Activated CD4-positive, CD25-positive, alpha-beta regulatory T cell treated with anti-CD3 and anti-CD28 coated beads, Interleukin-2, amount 50 U/mL, for 16 hours (primary cell): ENCODE results near the gene MARCHF10.

Experiments
- DNase-seq: peaks from one replicate; pipeline ENCODE4 v3.0.0-alpha.2; 2020; ENCODE audit warnings: low read depth, low spot score

The MARCHF10 gene

DNA sequence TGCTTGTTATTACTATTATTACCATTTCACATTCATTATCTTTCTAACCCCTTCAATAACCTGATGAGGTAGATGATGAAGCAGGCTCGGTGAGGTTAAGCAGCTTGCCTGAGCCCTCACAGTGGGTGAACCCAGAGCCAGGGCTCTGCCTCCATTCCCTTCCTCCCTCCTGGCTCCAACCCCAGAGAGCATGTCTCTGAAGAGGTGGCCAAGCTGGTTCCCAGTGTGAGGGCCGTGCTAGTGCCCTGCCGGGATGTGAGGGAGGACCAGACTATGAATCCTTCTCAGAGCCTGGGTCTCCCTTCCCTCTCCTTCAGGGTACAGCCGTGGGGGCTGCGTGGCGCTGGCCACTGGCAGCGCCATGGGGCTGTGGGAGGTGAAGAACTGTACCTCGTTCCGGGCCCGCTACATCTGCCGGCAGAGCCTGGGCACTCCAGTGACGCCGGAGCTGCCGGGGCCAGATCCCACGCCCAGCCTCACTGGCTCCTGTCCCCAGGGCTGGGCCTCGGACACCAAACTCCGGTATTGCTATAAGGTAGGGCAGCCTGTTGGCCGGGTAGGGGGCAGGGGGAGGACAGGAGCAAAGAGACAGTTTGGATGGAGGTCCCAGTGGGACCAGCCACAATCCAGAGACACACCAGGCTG is 131.0 kb downstream of the MARCHF10 start:
- no peak for DNase-seq

DNA sequence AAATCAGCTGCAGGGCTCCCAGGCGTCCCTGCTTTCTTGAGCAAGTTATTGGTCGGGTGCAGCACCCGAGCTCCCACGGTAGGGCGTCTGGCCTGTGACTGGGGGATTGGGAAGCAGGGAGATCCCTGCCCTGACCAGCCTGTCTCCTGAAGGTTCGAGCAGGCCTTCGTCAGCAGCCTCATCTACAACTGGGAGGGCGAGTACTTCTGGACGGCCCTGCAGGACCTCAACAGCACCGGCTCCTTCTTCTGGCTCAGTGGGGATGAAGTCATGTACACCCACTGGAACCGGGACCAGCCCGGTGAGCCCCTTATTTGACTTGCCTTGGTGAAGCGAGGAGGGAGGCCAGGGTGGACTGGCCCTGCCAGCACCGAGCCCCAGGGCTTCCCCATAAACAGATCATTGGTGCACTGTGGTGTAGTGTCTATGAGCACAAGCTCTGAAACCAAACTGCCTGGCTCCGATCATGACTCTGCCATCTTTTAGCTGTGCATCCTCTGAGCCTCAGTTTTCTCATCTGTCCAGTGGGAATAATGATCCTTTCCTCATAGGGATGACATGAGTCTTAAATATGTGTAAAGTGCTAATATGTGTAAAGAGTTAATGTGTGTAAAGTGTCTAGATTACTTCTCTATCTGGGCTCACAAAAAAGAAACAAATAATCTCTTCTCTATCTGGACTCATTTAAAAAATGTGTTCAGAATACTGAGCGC is 131.7 kb downstream of the MARCHF10 start:
- no peak for DNase-seq

DNA sequence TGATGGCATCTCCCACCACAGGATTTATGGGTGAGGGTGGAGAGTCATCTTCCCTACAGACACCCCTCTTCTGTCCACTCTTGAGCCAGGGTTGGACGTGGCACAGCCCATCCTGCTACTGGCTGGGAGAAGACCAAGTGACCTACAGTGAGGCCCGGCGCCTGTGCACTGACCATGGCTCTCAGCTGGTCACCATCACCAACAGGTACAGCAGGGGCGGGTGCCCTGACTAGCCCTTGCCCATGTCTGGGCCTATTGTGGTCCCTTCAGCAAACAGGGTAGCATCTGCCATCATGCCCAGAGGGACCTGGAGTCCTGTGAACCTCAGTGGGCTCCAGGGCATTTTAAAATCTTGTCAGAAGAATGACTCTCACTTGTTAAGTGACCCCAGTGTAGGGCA is 132.4 kb downstream of the MARCHF10 start:
- no peak for DNase-seq

DNA sequence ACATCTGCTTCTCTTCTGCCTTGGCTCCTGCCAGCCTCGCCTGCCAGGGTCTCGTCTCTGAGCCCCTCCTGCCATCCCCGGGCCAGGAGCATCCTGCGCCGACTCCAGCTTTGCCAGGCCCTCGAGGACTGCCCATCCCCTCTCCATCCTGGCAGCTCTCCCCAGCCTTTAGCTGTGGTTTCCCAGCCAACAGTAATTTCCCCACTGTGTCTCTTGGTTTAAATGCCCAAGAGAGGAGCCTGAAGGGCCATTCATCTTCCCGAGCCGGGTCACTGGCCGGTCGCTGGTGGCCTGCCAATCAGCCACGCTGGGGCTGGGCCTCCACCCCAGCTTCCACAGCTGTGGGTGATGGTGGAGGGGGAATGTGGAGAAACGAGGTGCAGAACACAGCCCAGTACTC is 132.9 kb downstream of the MARCHF10 start:
- no peak for DNase-seq

DNA sequence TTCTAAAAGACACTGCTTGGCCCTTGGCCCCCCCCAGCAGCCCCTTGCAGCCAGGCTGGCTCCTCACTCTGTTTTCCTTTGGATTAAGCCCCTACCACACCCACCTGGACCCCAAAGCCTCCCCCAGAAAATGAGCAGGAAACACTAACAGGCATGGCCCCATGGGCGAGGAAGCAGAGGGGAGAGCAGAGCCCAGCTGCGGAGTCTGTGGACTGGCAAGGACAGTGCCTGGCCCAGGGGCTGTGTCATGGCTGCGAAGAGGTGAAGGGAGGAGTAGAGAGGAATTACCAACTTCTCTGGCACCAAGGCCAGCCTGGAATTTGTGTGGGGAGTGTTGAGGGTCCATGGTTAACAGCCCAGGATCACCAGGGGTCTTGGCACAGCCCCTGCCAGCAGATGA is 133.3 kb downstream of the MARCHF10 start:
- DNase-seq = no peak

DNA sequence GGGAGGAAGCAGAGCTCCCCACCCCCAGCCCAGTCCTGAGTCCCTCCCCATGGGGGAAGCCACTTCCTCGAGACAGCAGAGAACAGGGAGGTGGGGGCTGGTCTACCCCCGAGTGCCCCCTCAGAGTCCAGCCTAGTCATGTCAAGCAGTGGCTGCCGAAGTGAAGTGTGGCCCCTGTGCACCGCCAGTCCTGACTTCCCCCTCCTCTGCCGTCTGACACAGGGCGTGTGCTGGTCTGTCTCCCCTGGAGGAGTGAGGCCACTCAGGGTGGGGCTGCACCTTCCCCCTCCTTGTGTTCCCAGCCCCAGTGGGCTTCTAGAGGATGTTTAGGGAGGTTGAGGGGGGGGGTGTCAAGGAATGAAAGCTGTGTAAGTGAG is 133.8 kb downstream of the MARCHF10 start:
- DNase-seq = no peak

DNA sequence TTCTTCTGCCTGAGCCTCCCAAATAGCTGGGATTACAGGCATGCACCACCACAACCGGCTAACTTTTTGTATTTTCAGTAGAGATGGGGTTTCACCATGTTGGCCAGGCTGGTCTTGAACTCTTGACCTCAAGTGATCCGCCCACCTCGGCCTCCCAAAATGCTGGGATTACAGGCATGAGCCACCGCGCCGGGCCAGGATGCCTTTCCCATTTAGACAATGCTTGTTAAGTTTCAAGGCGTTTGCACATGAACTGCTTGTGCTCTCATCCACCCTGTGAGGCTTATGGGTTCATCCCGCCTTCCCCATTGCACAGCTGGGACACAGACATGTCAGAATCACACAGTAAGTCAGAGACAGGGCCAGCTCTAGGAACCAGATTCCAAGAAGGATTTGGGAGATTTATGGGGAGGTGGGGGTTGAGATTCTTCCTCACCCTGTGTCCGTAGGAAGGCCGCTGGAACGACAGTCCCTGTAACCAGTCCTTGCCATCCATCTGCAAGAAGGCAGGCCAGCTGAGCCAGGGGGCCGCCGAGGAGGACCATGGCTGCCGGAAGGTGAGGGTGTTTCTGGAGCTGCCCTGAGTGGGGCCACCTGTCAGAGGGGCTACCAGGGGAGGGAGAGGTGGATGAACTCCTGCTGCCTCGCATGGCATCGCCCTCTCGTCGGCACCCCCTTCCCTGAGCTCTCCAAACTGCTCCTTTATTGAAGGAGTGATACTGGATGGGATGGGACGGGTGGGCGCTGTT is 134.3 kb downstream of the MARCHF10 start:
- DNase-seq = no peak

DNA sequence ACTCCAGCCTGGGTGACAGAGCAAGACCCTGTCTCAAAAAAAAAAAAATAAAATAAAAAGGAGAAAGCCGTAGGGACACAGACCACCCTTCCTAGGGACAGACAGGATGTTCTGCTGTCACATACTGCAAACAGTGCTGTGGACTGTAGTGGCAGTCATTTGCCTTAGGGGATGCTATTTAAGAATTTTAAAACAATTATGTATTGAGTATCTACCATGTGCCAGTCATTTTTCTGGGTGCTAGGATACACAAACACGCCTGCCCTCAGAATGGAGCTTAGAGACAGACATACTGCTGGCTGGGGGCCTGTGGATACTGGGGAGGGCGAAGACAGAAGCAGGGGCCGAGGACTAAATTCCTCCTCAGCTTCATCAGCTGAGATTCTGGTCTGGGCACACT is 135.2 kb downstream of the MARCHF10 start:
- DNase-seq = no peak

DNA sequence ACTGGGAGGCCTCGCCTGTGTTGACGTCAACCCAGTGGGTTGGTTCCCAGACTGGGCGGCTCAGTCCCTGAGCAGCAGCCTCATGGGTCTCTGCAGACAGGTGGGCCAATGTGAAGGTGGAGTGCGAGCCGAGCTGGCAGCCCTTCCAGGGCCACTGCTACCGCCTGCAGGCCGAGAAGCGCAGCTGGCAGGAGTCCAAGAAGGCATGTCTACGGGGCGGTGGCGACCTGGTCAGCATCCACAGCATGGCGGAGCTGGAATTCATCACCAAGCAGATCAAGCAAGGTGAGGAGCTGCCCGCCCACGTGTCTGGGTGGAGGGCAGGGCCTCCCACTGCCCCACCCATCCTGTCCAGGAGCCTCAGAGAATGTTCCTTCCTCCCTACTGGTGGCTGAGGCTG is 136.6 kb downstream of the MARCHF10 start:
- DNase-seq = no peak

DNA sequence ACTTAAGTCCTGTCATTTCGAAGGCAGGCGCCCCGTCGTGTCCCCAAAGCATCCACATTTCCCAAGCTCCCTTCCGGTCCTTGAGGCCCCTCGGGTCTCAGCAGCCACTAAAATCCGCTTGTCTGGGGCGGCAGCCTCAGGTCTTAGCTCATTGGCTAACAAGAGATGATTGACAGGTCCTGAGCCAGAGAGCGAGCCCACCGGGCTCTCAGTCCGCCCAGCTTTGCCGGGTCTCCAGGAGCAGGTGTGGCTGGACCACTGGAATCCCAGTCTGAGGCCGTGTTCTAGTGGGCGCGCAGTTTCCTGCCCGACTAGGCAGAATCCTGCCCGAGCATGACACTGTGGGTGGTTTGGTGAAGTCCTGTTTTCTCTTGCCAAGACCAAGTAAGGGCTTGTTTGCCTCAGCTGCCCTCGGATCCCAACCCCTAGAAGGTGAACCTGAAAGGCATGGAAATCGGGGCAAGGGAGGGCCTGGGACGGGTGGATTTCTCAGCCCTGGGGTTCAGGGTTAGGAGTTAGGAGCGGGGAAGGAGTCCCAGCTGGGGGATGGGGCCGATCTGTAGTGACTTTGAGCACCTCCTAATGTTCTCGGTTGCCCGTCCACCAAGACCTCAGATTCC is 137.8 kb downstream of the MARCHF10 start:
- DNase-seq = no peak

DNA sequence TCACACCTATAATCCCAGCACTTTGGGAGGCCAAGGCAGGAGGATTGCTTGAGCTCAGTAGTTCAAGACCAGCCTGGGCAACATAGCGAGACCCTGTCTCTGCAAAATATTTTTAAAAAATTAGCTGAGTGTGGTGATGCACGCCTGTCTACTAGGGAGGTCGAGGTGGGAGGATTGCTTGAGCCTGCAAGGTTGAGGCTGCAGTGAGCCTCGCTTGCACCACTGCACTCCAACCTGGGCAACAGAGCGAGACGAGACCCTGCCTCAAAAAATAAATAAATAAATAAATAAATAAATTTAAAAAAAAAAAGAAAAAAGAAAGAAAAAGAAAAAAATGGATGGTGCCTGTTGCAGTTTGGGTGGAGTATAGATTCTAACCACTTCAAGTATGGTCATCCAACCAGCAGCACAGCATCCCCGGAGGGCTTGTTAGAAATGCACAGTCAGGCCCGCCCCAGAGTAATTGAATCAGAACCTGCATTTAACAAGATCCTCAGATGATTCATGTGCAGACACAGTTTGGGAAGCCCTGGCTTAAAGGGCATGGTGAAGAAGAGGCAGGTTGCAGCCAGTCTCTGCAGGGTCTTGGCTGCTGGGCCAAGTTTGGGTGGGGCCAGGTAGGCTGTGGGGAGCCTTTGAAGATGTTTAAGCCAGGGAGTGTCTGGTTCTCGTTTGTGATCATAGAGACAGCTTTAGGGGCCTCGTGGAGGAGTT is 139.9 kb downstream of the MARCHF10 start:
- no peak for DNase-seq

DNA sequence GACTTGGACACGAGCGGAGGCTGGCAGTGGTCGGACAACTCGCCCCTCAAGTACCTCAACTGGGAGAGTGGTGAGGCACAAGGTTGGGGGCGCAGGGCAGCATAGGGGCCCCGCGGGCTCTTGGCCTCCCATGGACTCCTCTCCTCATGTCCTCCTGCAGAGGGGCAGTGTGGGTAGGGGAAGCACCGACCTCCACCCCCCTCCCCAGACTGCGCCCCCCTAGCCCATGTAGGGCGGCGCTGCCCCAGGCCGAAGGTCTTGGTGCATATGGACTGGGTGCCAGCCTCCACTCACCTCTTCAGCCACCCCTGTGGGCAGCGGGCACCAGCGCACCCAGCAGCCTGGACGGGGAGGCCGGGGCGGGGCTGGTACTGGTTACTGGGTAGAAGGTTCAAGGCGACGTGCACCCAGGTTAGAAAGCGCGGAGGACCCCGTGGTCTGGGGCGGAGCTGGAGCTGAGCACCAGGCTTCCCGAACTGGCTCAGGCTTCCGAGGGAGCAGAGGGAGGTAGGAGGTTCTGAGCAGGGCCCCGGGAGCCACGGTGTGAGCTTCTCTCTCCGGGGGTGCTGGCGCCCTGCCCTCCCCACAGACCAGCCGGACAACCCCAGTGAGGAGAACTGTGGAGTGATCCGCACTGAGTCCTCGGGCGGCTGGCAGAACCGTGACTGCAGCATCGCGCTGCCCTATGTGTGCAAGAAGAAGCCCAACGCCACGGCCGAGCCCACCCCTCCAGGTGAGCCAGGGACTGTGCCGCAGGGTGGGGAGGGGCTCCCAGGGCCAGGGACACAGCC is 141.1 kb downstream of the MARCHF10 start:
- DNase-seq = no peak

DNA sequence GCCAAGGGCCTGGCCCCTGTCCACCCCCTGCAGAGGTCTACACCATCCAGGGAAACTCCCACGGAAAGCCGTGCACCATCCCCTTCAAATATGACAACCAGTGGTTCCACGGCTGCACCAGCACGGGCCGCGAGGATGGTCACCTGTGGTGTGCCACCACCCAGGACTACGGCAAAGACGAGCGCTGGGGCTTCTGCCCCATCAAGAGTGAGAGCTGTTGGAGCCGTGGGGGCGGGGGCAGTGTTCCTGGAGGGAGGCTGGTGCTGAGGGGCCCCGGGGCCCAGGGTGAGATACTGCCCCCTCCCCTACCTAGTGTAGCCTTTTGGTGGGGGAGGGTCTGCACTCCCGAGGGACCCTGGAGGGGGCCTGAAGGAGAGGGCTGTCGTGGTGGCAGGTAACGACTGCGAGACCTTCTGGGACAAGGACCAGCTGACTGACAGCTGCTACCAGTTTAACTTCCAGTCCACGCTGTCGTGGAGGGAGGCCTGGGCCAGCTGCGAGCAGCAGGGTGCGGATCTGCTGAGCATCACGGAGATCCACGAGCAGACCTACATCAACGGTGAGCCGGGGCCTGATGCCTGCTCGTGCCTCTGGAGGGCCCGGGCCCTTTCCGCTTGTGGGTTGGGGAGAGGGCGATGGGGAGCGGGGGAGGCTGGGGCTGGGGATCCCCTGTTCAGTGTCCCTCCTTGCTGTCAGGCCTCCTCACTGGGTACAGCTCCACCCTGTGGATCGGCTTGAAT is 141.9 kb downstream of the MARCHF10 start:
- DNase-seq = no peak

DNA sequence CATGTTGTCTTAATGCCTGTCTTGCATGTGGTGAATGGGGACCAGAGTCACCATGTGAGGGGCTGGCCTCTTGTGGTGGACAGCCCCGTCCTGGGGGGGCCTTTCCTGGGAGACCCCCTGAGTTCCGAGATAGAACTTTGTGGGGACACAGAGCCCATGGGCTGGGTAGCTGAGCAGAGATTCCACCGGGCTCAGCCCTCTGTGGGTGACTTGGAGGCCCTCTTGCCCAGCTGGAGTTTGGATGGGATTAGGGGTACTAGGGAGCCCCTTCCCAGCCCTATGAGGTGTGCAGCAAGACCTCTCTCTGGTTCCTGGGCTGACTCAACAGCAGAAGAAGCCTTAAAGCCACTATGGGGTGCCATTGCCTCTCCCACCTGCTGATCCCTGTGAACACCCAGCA is 142.5 kb downstream of the MARCHF10 start:
- no peak for DNase-seq

DNA sequence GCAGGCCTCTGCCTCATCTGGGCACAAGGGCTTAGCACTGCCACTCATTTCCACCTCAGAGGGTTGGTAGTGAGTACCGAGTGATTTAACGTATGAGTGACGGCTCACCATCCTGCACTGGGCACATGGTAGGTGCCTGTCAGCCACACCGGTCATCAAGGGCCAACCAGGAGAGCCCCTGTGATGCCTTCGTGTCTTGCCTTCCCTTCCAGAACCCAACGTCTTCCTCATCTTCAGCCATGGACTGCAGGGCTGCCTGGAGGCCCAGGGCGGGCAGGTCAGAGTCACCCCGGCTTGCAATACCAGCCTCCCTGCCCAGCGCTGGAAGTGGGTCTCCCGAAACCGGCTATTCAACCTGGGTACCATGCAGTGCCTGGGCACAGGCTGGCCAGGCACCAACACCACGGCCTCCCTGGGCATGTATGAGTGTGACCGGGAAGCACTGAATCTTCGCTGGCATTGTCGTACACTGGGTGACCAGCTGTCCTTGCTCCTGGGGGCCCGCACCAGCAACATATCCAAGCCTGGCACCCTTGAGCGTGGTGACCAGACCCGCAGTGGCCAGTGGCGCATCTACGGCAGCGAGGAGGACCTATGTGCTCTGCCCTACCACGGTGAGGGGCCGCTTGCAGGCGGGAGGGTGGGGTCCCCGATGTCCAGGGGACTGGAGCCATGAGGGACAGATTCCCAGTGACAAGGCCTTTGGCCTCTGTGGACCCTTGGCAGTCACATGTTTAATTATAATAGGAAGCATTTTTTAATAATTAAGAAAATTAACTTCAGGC is 143.6 kb downstream of the MARCHF10 start:
- DNase-seq = no peak

DNA sequence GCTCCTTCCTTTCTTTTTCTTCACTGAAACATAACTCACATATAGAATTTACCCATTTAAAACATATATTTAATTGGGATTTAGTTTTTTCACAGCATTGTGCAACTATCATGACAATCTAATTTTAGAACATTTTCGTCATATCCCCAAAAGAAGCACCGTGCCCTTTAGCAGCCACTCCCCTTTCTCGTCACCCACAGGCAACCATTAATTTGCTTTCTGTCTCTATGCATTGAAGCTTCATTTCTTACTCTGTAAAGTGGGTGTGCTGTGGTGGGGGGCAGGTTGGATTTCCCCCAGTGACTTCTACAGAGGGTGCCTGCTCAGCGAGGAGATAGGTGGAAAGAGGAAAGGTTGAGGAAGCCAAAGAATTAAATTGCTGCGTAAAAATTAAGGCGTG is 144.8 kb downstream of the MARCHF10 start:
- no peak for DNase-seq

DNA sequence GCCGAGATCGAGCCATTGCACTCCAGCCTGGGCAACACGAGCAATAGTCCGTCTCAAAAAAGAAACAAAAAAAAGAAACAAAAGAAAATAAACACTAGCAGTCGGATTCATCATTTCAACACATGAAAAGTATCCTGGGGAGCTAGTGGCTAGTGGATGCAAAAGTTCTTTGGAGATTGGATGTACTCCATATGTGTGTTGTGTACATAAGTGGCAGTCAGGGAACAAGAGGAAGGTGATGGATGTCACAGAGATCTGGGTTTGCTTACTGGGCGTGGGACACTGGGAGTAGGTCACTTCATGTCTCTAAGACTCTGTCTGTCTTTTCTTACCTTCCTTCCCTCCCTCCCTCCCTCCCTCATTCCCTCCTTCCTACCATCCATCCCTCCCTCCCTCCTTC is 145.3 kb downstream of the MARCHF10 start:
- DNase-seq = no peak

DNA sequence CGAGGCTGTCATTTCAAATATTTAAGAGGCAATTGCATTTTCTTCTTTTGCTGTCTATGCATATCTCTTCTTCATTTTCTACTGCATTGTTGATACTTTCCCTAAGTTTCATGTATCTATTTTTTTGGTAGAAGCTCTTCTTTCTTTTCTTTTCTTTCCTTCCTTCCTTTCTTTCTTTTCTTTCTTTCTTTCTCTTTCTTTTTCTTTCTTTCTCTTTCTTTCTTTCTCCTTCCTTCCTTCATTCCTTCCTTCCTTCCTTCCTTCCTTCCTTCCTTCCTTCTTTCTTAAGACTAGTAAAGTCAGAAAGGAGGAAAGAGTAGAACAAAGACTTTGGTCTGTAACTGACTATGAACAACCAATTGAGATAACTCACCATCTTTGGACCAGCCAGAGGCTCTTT is 146.8 kb downstream of the MARCHF10 start:
- no peak for DNase-seq

DNA sequence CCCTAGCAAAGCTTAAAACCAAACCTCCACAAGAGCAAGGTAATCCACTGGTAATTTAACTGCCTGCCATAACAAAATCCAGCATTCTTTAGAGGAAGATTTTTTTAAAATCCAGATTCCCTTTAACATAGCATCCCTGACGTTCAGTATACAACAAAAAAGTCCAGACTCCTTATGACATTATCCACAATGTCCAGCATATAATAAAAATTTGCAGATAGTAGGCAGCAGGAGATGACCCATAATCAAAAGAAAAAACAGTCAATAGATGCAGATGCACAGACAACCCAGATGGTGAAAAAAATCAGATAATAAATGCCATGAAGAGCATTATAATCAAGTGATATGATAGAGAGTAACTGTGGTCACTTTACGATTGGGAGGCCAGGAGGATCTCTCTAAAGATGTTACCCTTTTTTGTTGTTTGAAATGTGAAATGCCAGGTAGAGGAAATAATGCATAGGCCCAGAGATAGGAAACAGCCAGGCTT is 147.4 kb downstream of the MARCHF10 start:
- DNase-seq = no peak
